Neutrophil (primary cell): ENCODE measurements around the gene ADAM11.
"Not testable (repeated sequence)": the region's sequence is repeated elsewhere in the genome, so short reads cannot be mapped to it uniquely, and the experiment has no call there.

Experiments used
- H3K27ac ChIP-seq: fragments of 200-600 bp; sonication (generic); 2 replicates; pipeline ENCODE4 v1.5.1; 2016; ENCODE audit warnings: mild to moderate bottlenecking, moderate library complexity
- H3K27me3 ChIP-seq: fragments of 200-600 bp; sonication (generic); 2 replicates; pipeline ENCODE4 v1.6.0; 2016; ENCODE audit warnings: mild to moderate bottlenecking
- H3K36me3 ChIP-seq: fragments of 200-600 bp; sonication (generic); 2 replicates; pipeline ENCODE4 v1.5.1; 2017
- H3K4me1 ChIP-seq, 2 experiments: fragments of 200-600 bp in 1 of 2; sonication (generic) in 1 of 2; 1 replicate in 1 of 2; 2 replicates in 1 of 2; pipeline versions ENCODE4 v1.5.1 to v1.6.1; 2013 to 2016; ENCODE audit warnings: low read depth in 1 of 2, low read length in 1 of 2, mild to moderate bottlenecking in 1 of 2, moderate library complexity in 1 of 2; ENCODE audit not compliant: control insufficient read depth in 1 of 2, insufficient read depth in 1 of 2
- H3K4me3 ChIP-seq, 2 experiments: fragments of 200-600 bp in 1 of 2; sonication (generic) in 1 of 2; 1 replicate in 1 of 2; 2 replicates in 1 of 2; pipeline ENCODE4 v1.5.1; 2013 to 2016; ENCODE audit warnings: low read depth in 1 of 2, low read length in 1 of 2, mild to moderate bottlenecking in 1 of 2, moderate library complexity in 1 of 2
- H3K9me3 ChIP-seq: fragments of 200-600 bp; sonication (generic); 2 replicates; pipeline ENCODE4 v1.5.1; 2016
- CTCF ChIP-seq: fragments of 200-600 bp; sonication (generic); IDR thresholded peaks from 2 replicates; pipeline ENCODE4 v1.5.1; 2016; ENCODE audit warnings: antibody characterized with exemption

Gene ADAM11

GRCh38 chr17:44804302-44805089, 45.7 kb downstream of the ADAM11 start:
- Histone ChIP-seq H3K4me1 (no peaks in the 10 kb centered on the region), H3K27ac (no peak overlapping the region), H3K36me3 (no peaks in the 10 kb centered on the region), H3K9me3 (no peaks in the 10 kb centered on the region), H3K4me3 (no peak overlapping the region), H3K27me3 (peaks cover 43% of the 10 kb centered on the region)
- TF ChIP-seq CTCF = no peak

- Histone ChIP-seq H3K36me3 (no peaks in the 10 kb centered on the region), H3K27me3 (peaks cover 37% of the 10 kb centered on the region), H3K4me1 (no peaks in the 10 kb centered on the region), H3K27ac (no peak overlapping the region), H3K9me3 (no peaks in the 10 kb centered on the region), H3K4me3 (no peak overlapping the region)
- no peak for TF ChIP-seq CTCF
Observed at GRCh38 chr17:44807093-44807816, 48.5 kb downstream of the ADAM11 start.

GRCh38 chr17:44807817-44808155, 49.0 kb downstream of the ADAM11 start:
- TF ChIP-seq CTCF = no peak
- peaks cover 37% of the 10 kb centered on the region for H3K27me3 ChIP-seq
- no peaks in the 10 kb centered on the region for H3K4me1 ChIP-seq
- H3K36me3 ChIP-seq = no peaks in the 10 kb centered on the region
- no peak overlapping the region for H3K4me3 ChIP-seq
- H3K9me3 ChIP-seq = no peaks in the 10 kb centered on the region
- H3K27ac ChIP-seq = no peak overlapping the region

GRCh38 chr17:44808156-44808555, 49.4 kb downstream of the ADAM11 start:
- no peak for TF ChIP-seq CTCF
- no peak overlapping the region for H3K4me3 ChIP-seq
- no peak overlapping the region for H3K27ac ChIP-seq
- no peaks in the 10 kb centered on the region for H3K36me3 ChIP-seq
- no peaks in the 10 kb centered on the region for H3K9me3 ChIP-seq
- H3K27me3 ChIP-seq = peaks cover 34% of the 10 kb centered on the region
- no peaks in the 10 kb centered on the region for H3K4me1 ChIP-seq

- H3K27ac ChIP-seq, H3K36me3 ChIP-seq, H3K4me1 ChIP-seq, H3K4me3 ChIP-seq, H3K9me3 ChIP-seq: not testable (repeated sequence)
- peaks cover 31% of the 10 kb centered on the region for H3K27me3 ChIP-seq
Observed at GRCh38 chr17:44808656-44809388, 50.0 kb downstream of the ADAM11 start.

- no peak overlapping the region for H3K4me3 ChIP-seq
- H3K27ac ChIP-seq = no peak overlapping the region
Observed at GRCh38 chr17:44812263-44812662, 53.5 kb downstream of the ADAM11 start.

GRCh38 chr17:44818508-44818907, 59.7 kb downstream of the ADAM11 start:
- not testable (repeated sequence) for H3K4me1 ChIP-seq, H3K27ac ChIP-seq

More at GRCh38 chr17:44812263-44812662, 53.5 kb downstream of the ADAM11 start:
- H3K4me1 ChIP-seq = no peaks in the 10 kb centered on the region
- TF ChIP-seq CTCF = no peak
- no peaks in the 10 kb centered on the region for H3K9me3 ChIP-seq
- no peaks in the 10 kb centered on the region for H3K36me3 ChIP-seq
- peaks cover 34% of the 10 kb centered on the region for H3K27me3 ChIP-seq

More at GRCh38 chr17:44818508-44818907, 59.7 kb downstream of the ADAM11 start:
- peaks cover 56% of the 10 kb centered on the region for H3K27me3 ChIP-seq
- H3K4me3 ChIP-seq, H3K9me3 ChIP-seq, H3K36me3 ChIP-seq: not testable (repeated sequence)
